SK-MEL-5 (cell line): ENCODE measurements around the gene IL34. TPM values are rescaled to one million over a fixed set of nuclear protein-coding genes. Genes with fewer than 3 reads are reported as not detected.
"Not testable (repeated sequence)": the region's sequence is repeated elsewhere in the genome, so short reads cannot be mapped to it uniquely, and the experiment has no call there.

Experiments used
- DNase-seq: peaks from one replicate; pipeline ENCODE4 v3.0.0-alpha.2; 2016; ENCODE audit warnings: low read depth, low spot score
- in situ Hi-C: cut with HindIII; loops from 2 replicates; pipeline ENCODE4 v1.10.0; 2016; ENCODE audit warnings: low sequenced_read_pairs, high pct_unique_total_duplicates, low pct_unique_long_range_greater_than_20kb
- total RNA-seq: library from RNA; depleted of rRNA; stranded (reverse); fragments of >200 nt; shearing (Covaris generic); gene quantifications from 2 replicates; pipeline ENCODE4 v1.2.3, GENCODE V29; 2014

IL34 gene
- total RNA-seq, 1 experiment from 2014 or later: 0.71 TPM

DNA sequence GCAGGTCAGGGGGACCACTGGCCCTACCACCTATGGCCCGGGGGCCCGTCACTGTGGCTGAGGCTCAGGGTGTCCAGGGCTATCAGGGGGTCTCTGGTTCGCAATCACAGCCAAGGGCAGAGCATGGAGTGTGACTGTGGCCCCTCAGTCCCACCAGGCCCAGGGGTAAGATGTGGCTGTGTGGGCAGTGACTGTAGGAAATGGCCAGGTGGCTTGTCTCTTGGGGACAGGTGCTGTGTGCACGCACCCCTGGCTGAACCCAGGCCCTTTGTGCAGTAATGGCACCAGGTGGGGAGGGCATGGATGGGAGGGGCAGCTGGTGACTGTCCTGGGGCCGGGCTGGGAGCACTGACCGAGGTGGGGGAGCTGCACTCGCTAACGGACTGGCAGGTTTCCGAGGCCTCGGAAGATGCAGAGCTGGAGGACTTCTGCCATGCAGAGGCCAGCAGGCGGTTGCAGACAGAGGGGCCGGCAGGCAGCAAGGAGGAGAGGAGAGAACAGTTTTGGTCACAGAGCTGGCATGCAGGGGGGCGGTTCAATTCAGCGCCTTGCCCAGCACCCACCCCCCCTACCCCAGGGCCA is 18.8 kb downstream of the IL34 start:
- no peak for DNase-seq
- in situ Hi-C loops: no loop called here

DNA sequence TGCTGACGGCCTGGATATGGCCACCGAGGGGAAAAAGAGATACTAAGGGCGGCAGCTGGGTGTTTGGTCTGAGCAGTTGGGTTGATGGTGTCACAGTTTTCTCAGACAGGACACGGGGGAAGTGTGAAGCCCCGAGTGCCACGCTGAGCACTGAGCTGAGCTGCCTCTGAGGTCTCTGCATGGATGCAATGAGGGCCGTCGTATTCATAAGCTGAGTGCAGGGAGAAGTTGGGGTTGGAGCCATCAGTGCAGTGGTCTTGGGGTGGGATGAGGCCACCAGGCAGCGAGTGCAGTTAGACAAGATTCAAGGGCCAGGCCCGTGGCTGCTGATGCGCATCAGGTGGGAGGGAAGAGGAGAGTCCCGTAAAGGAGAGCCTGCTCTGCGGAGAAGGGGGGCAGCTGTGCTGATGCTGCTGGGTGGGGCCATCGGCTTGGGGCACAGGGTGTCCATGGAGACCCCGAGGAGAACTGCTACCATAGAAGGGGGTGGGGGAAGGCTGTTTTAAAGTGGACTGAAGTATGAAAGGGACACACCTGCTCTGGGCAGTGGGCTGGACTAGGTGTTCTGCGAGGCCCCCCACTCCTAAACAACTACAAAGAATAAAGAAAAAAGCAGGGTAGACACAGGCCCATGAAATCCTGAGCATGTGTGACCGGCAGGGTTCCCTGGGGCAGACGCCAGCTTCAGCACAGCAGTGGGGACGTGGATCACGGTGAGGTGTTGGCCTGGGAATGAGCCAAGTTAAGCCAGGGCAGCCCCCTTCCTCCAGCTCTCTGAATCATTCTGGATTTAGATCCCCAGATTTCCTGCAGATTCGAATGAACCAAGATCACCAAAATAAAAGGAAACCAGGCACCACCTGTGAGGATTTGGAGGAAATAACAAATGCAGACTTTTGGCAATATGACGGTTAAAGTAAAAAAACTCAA is 19.7 kb downstream of the IL34 start:
- in situ Hi-C loops: no loop called here

DNA sequence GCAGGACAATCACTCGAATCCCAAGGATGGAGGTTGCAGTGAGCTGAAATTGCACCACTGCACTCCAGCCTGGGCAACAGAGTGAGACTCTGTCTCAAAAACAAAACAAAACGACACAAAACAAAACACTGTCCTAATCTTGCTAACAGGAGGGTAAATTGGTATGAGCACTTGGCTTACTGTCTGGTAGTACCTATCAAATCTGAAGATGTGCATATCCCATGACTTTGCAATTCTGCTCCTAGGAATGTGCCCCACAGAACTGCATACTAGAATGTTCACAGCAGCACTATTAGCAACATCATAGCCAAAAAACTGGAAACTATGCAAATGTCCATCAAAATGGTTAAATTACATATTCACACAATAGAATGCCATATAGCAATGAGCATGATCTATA is 23.8 kb downstream of the IL34 start:
- no peak for DNase-seq
- in situ Hi-C loops: no loop called here

More for the DNA sequence above, 19.7 kb downstream of the IL34 start:
- no peak for DNase-seq

DNA sequence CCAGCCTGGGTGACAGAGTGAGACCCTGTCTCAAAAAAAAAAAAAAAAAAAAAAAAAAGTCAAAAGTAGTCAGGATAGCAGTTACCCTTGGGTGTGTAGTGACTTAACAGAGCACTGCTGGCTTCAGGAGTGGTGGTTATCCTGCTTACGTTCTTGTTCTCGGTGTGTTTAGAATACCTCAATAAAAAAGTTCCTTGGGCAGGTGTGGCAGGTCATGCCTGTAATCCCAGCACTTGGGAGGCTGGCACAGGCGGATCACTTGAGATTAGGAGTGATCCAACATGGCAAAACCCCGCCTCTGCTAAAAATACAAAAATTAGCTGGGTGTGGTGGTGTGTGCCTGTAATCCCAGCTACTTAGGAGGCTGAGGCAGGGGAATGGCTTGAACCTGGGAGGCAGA is 24.6 kb downstream of the IL34 start:
- in situ Hi-C loops: not testable (repeated sequence)

DNA sequence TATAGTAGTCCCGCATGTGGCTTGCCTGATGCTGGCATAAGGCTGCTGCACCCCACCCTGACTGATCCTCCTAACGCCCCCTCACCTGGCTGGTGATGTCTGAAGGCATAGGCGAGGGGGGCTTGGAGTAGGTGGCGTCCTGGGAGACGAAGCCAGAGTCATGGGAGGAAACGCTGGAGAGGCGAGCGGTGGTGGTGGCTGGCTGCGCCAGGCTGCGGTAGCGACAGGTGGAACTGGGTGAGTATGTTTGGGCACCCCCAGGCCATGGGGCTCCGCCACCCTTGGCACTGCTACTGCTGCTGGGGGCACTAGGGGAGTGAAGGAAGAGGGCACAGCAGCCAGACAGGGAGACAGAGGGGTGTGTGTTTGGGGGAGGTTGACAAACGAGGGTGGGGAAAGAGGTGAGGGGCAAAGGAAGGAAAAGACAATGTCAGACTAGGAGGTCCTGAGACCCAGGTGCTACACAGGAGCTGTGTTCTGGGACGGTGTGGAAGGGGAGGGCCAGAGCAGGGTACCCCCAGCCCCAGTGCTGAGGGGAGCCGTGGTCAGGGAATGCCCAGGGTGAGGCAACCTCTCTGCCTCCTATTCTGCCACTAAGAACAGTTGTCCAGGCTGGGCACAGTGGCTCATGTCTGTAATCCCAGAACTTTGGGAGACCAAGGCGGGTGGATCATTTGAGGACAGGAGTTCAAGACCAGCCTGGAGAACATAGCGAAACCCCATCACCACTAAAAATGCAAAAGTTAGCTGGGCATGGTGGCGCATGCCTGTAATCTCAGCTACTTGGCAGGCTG is 28.1 kb downstream of the IL34 start:
- in situ Hi-C loops: no loop called here
- DNase-seq: no peak

More for the DNA sequence above, 24.6 kb downstream of the IL34 start:
- not testable (repeated sequence) for DNase-seq

DNA sequence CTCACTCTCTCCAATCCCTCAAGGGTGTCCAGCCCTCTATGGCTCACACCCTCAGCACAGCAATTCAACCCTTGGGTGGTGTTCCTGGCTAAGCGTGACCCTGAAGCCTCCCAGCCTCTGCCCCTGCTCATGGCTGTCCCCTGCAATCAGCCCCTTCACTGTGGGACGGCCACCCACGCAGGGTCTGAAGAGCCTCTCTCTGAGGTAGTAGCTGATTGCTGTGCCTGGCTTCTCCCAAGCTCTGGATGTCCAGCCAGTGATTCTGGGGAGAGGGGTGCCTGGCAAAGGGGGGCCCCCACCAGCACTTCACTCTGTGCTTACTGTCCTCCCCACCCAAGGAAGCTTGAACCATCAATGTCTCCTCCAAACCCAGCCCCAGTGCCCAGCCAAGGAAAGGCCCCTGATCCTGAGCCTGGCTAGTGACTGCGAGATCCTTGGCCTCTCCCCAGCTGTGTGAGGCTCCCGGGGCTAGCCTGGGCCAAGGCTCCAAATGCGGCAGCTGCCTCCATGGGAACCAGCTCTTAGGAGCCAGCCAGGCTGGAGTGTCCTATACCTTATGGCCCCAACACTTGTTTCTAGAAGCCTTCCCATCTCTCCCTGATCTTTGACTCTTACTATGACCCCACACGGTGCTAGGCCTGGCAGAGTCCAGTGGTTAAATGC is 29.6 kb downstream of the IL34 start:
- no peak for DNase-seq
- in situ Hi-C loops: no loop called here

DNA sequence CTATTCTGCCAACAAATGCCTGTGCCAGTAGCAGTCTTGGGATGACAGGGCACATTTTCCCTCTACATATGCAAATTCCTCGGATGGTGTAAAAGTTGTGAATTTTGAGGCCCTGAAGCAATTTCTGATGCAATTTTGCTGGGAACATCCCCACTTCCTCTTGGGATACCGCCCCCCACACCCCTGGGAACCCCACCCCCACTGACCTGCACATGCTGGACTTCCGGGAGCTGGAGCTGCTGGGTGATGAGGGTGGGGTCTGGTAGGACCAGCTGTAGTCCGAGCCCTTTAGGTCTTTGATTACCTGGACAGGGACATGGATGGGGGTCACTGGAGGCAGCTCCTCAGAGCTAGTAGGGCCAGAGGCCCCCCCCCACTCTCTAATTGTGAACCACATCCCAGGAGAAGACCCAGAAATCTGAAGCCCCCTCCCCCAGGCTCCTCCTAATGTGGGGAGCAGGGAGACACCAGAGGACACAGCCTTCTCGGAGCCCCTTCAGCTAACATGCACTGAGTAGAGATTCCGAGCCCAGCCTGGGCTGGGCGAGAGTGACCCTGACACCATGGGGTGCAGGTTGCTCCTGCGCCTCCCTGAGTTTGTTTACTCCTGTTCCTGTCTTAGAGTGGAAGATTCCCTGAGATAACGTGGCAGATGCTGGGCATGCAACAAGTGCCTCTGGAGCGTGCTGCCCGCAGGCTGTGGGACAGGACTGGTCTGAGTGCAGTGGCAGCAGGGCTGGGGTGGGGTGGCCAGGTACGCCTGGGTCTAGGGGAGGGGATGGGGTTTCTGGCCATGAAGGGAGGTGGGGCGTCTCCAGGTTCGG is 30.5 kb downstream of the IL34 start:
- in situ Hi-C loops: no loop called here

DNA sequence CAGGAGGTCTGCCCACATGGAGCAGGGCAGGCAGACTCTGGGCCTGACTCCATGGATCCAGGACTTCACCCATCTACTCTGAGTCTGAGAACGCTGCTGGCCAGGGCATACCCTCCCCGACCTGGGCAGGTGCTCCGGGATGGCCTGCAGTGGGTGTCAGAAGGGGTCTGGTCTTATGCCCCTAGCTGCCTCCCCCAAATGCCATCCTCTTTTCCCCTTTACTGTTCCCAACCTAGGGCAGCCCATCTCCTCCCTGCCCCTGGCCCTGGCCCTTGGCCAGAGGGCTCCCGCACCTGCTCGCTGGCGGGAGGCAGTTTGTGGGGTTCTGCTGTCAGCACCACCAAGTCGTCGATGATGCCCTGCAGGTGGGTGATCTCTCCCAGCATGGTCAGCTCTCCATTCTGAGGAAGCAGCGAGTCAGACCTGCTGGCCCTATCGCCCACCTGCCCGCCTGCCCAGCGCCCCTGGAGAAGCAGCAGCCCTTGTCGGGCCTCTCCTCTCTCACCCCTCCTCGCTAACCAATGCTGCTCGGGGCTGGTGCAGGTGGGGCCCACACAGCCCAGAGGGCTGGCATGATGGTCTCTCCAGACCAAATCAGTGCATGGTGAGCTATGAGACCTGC is 31.3 kb downstream of the IL34 start:
- in situ Hi-C loops: no loop called here
- DNase-seq: no peak

More for the DNA sequence above, 30.5 kb downstream of the IL34 start:
- no peak for DNase-seq

DNA sequence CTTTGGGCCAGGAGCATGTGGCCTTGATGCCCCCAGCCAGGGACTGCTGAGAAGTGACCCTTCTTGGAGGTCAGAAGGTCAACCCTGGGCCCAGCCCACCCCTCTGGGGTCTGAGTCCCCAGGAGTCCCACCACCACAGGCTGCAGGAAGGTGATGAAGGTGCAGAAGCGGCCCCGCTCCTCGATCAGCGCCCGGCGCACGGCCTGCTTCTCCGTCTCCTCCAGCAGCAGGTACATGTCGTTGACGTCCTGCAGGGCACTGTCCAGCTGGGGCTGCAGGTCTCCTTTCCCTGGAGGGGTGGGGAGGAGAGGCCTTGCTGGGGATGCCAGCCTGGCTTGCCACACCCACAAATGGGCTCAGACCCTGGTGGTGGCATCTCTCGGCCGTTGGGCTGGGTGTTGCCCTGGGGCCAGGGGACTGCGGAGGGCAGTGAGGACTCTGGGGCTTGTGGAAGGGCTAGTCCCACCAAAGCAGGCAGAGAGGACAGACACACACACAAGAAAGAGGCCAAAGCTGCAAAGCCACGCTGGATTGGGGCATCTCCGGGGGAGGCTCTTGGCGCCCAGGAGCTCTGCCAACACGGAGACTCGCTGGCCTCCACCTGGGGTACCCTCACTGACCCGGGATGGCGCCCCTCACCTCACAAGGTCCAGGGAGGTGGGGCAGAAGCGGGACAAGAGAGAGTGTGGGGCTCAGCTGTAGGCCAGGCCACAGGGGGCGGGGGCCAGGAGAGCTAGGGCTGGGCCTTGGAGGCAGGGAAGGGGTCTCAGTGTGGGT is 31.9 kb downstream of the IL34 start:
- in situ Hi-C loops: no loop called here
- no peak for DNase-seq

DNA sequence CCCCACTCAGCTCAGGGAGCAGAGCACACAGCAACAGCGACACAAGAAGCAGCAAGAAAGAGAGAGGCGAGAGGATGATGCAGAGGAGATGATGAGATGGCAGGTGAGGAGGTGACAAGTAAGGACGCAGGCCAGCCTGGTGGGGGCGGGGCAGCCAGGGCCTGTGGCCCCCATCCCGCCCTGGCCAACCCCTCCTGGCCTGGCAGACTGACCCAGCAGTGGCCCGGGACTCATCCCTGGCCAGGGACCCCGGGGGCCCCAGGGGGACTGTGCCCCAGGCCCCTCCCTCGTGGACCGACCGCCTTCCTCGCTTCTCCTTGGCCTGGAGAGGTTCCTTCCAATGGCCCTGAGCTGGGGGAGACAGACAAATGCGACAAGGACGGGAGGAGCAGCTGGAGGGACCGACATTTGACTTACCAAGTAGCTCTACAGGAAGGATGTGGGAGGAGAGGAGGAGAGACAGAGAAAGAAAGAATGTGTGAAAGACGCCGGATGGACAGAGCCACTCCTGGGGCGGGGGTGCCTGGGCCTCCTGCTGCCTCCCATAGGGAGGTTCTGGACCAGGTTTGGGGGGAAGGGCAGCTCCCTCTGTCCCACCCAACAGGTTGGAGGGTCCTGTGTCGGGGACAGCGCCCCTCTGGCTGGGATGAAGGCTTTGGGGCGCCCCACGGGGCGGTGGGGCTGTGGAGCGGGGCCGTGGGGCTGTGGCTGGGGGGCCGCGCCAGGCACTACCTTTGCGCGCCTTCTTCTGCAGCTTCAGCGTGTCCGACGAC is 32.7 kb downstream of the IL34 start:
- in situ Hi-C loops: no loop called here
- no peak for DNase-seq

DNA sequence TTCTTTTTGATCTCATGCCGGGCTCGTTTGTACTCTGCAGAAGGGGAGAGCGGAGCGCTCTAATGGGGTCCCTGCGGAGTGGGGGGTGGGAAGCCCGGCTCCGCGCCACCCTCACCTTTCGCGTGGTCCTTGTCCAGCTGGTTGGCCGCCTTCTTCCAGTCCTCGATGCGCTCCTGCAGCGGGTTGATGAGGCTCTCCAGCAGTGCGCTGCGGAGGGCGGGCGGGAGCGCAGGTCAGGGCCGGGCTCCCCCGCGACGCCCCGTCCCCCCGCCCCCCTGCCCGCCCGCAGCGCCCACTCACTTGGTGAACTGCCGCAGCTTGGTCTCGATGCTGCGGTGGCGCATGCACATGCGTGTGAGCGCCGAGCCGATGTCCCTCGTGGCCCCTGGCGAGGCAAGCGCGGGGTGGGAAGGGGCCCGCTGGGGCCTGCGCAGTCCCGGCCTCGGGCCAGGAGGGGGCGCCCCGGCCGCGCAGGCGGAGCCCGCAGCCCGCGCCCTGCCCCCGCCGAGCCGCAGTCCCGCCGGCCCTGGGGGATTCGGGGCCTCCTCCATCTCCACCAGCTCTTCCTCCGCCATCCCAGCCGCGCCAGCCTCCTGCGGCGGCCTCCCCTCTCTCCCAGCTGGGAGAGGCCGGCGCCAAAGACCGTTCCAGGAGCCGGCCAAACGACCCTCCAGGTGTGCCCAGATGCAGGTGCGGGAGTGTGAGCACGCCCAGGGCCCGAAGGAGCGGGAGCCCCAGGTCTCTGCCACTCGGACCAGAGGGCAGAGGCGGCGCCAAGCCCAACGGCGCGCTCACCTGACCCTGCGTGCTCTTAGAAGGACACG is 33.5 kb downstream of the IL34 start:
- DNase-seq: no peak
- in situ Hi-C loops: no loop called here

DNA sequence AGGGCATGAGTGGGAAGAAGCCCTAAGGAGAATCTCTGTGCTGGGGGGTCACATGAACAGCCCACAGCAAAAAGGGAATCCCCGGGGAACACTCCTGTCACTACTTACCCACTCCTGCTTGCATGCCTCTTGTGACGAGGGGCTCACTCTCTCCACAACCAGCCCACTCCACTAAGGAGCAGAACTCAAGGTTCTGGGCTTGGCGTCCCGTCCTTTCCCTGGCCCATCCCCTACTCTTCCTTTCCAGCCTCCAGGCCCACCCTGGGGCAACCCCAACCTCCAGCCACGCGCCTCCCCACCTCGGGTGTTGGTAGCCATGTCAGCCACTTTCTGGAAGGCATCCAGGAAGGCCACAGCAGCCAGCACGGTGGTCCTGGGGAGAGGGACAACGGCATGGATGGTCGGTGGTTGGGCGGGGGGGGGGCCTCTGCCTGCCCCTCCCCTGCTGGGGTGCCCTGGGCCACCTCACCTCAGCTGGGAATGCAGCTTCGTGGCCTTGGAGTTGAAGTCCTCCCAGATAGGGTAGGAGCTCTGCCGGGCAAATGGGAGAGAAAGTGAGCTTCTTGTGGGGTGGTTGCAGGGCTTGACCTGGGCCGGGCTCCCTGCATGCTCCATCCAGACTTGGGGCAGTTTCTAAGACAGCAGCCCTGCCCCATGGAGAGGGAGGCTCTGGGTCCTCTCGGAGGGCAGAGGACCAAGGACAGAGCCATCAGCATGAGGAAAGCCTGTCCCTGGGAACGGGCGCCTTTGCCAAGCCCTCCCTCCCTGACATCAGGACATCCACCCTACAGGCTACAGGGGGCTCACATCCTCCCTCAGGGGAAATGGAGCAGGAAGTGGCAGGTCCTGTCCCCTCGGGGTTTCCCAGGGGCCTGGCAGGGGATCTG is 34.4 kb downstream of the IL34 start:
- in situ Hi-C loops: no loop called here

DNA sequence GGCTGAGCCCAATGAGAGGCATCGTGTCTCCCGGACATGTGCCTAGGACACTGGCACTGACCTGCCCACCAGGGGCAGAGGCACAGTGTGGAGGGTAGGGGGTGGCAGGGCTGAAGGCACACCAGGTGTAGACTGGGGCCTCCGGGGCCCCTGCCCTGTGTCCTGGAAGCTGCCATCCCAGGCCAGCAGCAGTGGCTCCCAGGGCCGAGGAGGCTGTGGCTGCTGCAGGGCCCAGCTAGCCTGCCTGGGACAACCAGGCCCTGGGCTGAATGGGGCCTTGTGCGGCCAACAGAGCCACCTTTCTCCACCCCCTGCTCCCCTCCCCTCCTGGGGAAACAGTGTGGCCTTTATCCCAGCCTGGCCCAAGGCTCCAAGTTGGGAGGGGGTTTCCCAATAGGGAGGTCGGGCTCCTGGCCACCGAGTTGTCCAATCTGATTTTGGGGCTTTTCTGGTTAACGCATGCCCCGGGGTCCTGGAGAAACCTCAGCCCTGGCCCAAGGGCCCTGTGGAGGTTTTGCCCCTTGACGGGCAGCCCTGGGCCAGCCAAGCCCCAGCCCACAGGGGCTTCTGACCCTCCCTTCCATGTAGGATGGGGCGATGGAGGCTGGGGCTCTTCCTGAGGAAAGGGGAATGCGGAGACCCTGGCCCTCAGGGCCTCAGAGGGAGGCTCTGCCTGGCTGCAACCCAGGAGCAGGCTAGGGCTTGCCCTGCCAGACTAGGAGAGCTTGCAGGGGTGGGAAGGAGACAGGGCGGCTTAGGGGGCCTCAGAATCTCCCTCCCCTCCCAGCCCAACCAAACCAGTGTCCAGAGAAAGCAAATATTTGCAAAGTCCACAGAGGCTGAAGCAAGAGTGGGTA is 35.3 kb downstream of the IL34 start:
- in situ Hi-C loops: no loop called here
- peak; percentile 80 for DNase-seq

More for the DNA sequence above, 34.4 kb downstream of the IL34 start:
- DNase-seq: no peak
